GM10266 (cell line): ENCODE results near the gene LYSMD4.

ENCODE experiments used
- DNase-seq: peaks from one replicate; pipeline ENCODE4 v3.0.0; 2012; ENCODE audit errors: extremely low spot score
- CTCF ChIP-seq: IDR thresholded peaks from 2 replicates; pipeline ENCODE4 v1.5.1; 2012; ENCODE audit warnings: mild to moderate bottlenecking, low read depth; ENCODE audit not compliant: control insufficient read depth, insufficient read depth; ENCODE audit errors: missing control alignments

LYSMD4 gene

GRCh38 chr15:99722406-99722805 lies 10.8 kb downstream of the LYSMD4 start:
- DNase-seq = no peak
- no peak for TF ChIP-seq CTCF

DNA sequence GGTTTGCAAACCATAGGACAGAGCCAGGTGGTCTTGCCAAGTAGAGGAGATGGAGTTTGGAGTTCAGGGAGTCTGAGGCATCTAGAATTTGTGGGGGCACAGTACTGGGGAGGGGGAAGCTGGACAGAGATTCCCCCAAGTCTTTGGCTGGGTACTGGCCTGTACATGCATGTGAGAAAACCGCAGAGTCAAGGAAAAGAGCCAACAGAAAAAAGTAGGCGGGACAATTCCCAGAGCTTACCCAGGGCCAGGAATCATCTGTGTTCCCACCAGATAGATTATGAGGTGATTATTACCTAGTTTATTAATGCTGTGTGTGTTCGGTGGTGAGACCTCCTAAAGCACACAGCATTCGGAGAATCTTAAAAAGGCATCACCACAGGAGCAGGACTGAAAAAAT lies 11.3 kb downstream of the LYSMD4 start:
- no peak for TF ChIP-seq CTCF
- no peak for DNase-seq

- no peak for TF ChIP-seq CTCF
- no peak for DNase-seq
Measured at GRCh38 chr15:99721104-99721778, 12.0 kb downstream of the LYSMD4 start.

- DNase-seq = no peak
- TF ChIP-seq CTCF = no peak
Measured at GRCh38 chr15:99720533-99720932, 12.7 kb downstream of the LYSMD4 start.

DNA sequence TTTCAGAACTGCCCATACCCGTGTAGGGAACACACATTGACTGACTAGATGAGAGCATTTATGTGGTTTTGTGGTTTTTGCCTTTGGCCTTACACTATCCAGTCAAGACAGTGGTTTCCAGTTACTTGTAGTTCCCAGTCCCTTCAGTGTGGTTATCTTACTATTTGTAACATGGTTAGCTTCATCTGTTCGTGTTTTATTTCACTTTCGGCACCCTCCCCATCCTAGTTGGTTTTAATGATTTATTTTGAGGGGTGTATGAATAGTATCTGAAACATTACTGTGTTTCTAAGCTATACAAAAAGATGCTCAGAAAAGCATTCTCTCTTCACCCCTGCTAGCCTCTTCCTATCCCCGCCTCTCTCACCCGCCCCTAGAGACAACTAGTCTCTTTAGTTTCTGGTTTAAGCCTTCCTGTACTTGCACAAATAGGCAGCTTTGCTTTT lies 14.1 kb downstream of the LYSMD4 start:
- no peak for TF ChIP-seq CTCF
- DNase-seq = peak; percentile 72

- no peak for TF ChIP-seq CTCF
- no peak for DNase-seq
Measured at GRCh38 chr15:99718421-99718820, 14.8 kb downstream of the LYSMD4 start.

DNA sequence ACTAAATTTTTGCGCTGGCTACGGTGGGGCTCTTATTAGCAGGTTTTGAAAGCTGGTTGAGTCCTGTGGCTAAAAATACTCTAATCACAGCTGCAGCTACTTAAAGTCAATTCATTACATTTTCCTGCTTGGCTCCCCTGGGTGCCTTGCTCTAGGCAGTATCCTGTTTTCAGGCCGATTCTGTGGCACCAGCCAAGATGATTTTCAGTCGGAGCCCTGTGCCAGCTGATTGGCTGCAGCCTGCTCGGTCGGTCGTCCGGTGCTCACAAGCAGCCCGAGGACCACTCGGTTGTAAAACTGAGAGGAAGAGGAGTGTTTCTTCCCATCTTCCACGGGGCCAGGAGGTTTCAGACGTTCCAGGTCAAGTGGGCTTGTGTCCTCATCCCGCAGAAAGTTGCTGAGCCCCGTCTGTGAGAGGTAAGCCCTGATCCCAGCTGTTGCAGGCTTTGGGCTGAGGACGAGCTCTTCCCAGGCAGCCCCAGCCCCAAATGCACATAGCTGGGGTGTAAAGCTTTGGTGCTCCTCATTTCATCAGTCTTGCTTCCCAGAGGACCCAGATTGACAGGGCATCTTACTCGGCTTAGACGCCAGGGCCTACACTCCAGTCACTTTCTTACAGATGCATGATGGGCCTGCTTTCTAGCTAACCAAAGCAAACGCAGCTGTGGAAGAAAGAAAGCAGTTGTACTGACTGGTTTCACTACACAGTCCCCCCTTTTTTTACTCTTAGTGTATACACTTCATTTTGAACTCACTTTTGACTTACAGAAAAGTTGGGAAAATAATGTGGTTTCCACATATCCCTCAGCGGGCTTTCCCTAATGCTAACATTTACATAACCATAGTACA lies 15.9 kb downstream of the LYSMD4 start:
- DNase-seq = peak; percentile 69
- TF ChIP-seq CTCF = no peak
